ENCODE measurements around the gene FAM9C. TPM values are rescaled to one million over a fixed set of nuclear protein-coding genes. Genes with fewer than 3 reads are reported as not detected.

FAM9C gene
- total RNA-seq, 2 experiments from 2014 or later: not detected

DNA sequence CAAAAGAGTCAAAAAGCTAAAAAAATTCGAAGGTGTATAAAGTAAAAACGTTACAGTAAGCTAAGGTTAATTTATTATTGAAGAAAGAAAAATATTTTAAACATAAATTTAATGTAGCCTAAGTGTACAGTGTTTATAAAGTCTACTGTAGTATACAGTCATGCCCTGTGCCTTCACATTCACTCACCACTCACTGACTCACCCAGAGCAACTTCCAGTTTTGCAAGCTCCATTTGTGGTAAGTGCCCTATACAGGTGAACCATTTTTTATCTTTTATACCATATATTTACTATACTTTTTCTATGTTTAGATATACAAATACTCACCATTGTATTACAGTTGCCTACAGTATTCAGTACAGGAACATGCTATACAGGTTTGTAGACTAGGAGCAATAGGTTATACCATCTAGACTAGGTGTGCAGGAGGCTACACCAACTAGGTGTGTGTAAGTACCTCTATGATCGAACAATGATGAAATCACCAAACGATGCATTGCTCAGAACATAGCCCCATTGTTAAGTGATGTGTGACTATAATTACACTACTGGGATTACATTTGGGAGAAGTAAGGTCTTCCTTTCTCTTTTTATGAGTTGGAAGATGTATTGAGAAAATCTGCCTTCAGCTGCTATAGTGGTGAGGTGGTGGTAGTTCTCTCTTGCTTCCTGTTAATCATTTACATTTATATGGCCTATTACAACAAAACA lies 42.3 kb downstream of the FAM9C start:
- H3K9me3 Mint-ChIP-seq: no peaks in the 10 kb centered on the region
- DNase-seq (no peak), ATAC-seq (ENCODE audit: low read depth) (no peak)
- POLR2A ChIA-PET: interaction anchor here (0.9 to 8.1 kb wide), 8 partner anchors 17 to 88 kb away, joined by 3 to 107 read pairs (median 4); partner anchors contain the start of gene TMSB4X
- H3K4me3 Mint-ChIP-seq: no peak overlapping the region
- H3K4me1 Mint-ChIP-seq: peaks cover 51% of the 10 kb centered on the region
- no peaks in the 10 kb centered on the region for H3K36me3 Mint-ChIP-seq
- H3K27me3 Mint-ChIP-seq: no peaks in the 10 kb centered on the region
- H3K27ac Mint-ChIP-seq: peak overlapping the region; percentile 71

DNA sequence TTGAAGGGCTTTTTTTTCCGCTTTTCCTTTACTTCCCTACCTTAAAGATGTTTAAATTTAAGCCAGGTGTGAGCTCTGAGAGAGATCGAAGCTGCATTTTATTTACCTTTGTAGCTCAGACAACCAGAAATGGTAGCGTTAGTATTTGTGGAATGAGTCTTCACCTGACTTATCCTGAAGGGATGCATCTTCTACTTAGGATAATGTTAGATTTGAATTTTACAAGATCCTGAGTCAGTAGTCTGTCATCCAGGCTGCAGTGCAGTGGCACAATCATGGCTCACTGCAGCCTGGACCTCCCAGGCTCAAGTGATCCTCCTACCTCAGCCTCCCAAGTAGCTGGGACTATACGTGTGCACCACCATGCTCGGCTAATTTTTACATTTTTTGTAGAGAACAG lies 43.3 kb downstream of the FAM9C start:
- Mint-ChIP-seq H3K36me3 (no peaks in the 10 kb centered on the region), H3K4me1 (peaks cover 48% of the 10 kb centered on the region), H3K4me3 (peak overlapping the region; percentile 79), H3K27ac (peak overlapping the region; percentile 95), H3K27me3 (no peaks in the 10 kb centered on the region), H3K9me3 (no peaks in the 10 kb centered on the region)
- no peak for ATAC-seq (ENCODE audit: low read depth)
- POLR2A ChIA-PET: interaction anchor here (1.7 to 8.1 kb wide), 6 partner anchors 16 to 90 kb away, joined by 4 to 107 read pairs (median 15); partner anchors contain the start of gene TMSB4X
- DNase-seq: no peak

DNA sequence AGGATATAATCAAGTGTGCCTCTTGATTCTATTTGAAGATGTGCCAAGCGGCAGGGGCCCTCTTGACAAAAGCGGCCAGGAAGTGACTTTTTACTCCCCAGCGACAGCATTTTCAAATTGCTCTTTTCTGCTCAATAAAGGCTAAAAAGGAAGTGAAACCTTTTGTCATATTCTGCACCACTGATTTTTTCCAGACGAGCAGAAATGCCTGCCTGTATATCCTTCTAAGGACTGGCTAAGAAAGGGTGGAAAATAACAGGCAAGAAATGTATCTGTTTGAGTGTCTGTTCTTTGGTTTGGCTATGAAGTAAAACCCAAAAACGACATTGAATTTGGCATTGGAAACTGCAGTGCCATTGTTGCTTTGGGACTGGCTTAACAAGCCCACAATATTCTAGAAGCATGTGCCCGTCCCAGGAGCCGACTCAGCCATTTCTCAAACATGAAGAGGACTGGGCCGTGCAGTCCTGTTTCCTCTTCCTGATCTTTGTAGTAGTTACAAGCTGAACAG lies 44.1 kb downstream of the FAM9C start:
- H3K9me3 Mint-ChIP-seq: no peaks in the 10 kb centered on the region
- H3K27ac Mint-ChIP-seq: peak overlapping the region; percentile 95
- H3K36me3 Mint-ChIP-seq: peaks cover 5% of the 10 kb centered on the region
- ATAC-seq (ENCODE audit: low read depth) (peak; percentile 58), DNase-seq (no peak)
- H3K4me3 Mint-ChIP-seq: peak overlapping the region; percentile 79
- POLR2A ChIA-PET: interaction anchor here (1.6 to 8.1 kb wide), 8 partner anchors 15 to 91 kb away, joined by 4 to 107 read pairs (median 14); partner anchors contain the start of gene TMSB4X
- peaks cover 42% of the 10 kb centered on the region for H3K4me1 Mint-ChIP-seq
- no peaks in the 10 kb centered on the region for H3K27me3 Mint-ChIP-seq

DNA sequence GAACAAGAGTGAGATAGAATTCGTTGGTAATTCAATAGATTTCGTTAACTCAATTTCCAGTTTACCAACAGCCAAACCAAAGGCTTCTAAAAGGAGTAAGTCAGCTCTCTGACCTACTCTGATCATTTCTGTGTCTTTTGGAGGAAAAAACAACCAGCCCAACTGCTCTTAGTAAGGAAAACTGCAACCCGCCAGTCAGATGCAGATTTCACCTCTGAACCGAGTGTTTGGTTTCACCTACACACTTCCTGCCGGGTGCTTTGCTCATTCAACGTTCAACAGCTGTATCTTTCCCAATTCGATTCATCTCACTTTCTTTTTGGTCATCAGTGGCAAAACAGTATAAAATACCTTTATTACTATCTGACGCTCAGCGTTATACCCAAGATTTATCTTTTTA lies 45.0 kb downstream of the FAM9C start:
- no peaks in the 10 kb centered on the region for H3K27me3 Mint-ChIP-seq

DNA sequence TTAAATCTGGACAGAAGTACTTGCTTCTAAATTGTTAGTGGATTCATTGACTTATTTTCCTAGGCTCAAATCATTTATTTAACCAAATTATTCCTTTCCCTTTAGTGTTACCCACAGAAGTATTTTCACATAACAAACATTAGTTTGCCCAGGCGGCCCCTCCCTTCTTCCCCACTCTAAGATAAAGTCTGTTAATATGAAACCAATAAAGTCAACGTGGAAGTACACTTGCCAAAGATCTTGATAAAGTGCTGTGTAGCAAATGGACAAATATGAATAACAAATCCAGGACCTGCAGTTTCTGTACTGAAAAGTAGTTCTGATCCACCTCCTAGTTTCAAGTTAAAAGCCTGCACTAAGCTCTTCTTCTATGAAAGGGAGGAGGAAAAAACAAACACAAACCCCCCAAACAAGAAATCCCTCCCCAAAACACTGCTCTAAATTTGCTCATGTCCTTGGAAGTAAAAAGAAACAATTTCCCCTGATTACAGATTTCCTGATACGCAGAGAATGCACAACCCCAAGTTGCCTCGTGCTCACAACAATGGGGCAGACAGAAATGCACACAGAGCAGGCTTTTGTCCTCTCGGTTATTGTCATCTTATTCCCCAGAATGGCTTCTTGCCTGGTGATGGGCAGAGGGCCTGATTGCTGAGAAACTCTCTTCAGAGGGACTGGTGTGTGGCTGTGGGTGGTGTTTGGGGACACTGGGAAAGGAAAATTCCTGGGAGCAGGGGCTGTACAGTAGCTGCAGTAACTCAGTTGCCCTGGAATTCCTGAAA lies 46.3 kb downstream of the FAM9C start:
- no peaks in the 10 kb centered on the region for H3K9me3 Mint-ChIP-seq
- POLR2A ChIA-PET: interaction anchor here (0.5 to 8.1 kb wide), 8 partner anchors 13 to 92 kb away, joined by 3 to 107 read pairs (median 8); partner anchors contain the start of gene TMSB4X
- peaks cover 32% of the 10 kb centered on the region for H3K4me1 Mint-ChIP-seq

More for the DNA sequence above, 45.0 kb downstream of the FAM9C start:
- POLR2A ChIA-PET: interaction anchor here (0.9 to 8.1 kb wide), 12 partner anchors 11 to 92 kb away, joined by 3 to 107 read pairs (median 10); partner anchors contain the start of gene TMSB4X
- ATAC-seq (ENCODE audit: low read depth): peak; percentile 61
- peak overlapping the region; percentile 79 for H3K4me3 Mint-ChIP-seq
- no peak for DNase-seq
- H3K4me1 Mint-ChIP-seq: peaks cover 32% of the 10 kb centered on the region
- peak overlapping the region; percentile 95 for H3K27ac Mint-ChIP-seq
- no peaks in the 10 kb centered on the region for H3K9me3 Mint-ChIP-seq
- peaks cover 6% of the 10 kb centered on the region for H3K36me3 Mint-ChIP-seq

DNA sequence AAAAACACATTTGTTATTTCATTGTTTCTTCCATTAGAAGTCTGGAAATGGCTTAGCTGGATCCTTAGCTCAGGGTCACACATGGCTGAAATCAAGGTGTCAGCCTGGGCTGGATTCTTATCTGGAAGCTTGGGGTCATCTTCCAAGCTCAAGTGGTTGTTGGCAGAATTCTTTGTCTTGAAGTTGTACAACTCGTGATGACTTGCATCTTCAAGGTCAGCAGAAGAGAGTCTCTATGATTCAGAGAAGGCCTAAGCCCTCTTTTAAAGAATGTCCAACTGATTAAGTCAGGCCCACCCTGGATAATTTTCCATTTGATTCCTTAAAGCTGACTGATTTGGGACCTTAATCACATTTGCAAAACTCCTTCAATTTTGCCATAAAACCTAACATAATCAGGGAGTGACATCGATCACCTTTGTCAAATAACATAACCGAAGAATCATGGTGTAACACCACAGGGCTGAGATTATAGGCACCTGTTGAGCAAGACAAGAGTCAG lies 47.4 kb downstream of the FAM9C start:
- POLR2A ChIA-PET: interaction anchor here (1.6 to 8.1 kb wide), 2 partner anchors 12 to 21 kb away, joined by 8 to 107 read pairs; partner anchors contain the start of gene TMSB4X
- H3K4me1 Mint-ChIP-seq: peaks cover 27% of the 10 kb centered on the region
- no peak overlapping the region for H3K4me3 Mint-ChIP-seq
- no peak for ATAC-seq (ENCODE audit: low read depth)
- no peaks in the 10 kb centered on the region for H3K27me3 Mint-ChIP-seq
- peak overlapping the region; percentile 96 for H3K27ac Mint-ChIP-seq
- H3K36me3 Mint-ChIP-seq: peaks cover 7% of the 10 kb centered on the region
- DNase-seq: no peak
- no peaks in the 10 kb centered on the region for H3K9me3 Mint-ChIP-seq

More for the DNA sequence above, 46.3 kb downstream of the FAM9C start:
- Mint-ChIP-seq H3K27ac (peak overlapping the region; percentile 96), H3K27me3 (no peaks in the 10 kb centered on the region), H3K36me3 (peaks cover 7% of the 10 kb centered on the region), H3K4me3 (peak overlapping the region; percentile 53)
- ATAC-seq (ENCODE audit: low read depth) (no peak), DNase-seq (no peak)

DNA sequence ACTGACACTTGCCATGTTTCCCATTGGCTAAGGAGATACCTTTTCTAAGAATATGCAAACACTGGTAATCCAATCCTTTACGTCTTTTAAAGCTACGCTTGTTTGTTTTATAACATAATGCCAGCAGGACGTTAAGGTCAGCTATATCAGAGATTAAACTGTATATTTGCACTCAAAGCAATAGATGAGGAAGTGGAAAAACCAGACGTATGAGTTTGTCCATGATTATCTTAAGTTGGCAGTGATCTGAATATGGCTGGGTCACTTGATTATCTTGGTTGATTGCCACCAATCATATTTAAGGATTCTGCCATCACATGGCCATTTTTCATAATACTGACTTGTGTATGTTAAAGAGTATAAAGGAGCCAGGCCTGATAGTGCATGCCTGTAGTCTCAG lies 50.1 kb downstream of the FAM9C start:
- peaks cover 9% of the 10 kb centered on the region for H3K36me3 Mint-ChIP-seq

DNA sequence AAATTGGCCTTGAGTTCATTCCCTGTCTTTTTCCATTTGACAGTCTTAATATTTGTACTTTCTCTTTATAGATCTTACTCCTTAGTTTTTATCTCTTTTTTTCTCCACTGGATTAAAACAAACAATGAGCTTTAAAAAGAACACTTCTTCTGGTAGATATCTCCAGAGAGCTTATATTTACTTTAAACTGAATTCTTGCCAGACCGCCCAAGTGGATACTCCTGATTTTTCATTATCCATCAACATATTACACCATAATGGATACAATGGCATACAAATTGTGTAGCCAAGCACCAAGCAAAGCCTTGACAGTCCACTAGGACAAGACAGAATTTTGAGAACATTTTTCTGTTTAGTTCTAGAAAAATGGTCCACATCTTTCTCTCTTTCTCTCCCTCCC lies 50.6 kb downstream of the FAM9C start:
- DNase-seq (no peak), ATAC-seq (ENCODE audit: low read depth) (no peak)
- no peaks in the 10 kb centered on the region for H3K27me3 Mint-ChIP-seq
- peaks cover 20% of the 10 kb centered on the region for H3K4me1 Mint-ChIP-seq
- H3K27ac Mint-ChIP-seq: no peak overlapping the region
- H3K9me3 Mint-ChIP-seq: no peaks in the 10 kb centered on the region
- no peak overlapping the region for H3K4me3 Mint-ChIP-seq
- POLR2A ChIA-PET: interaction anchor here (1.0 kb wide), 1 partner anchor 97 kb away, joined by 3 read pairs; no protein-coding TSS in a partner anchor
- peaks cover 9% of the 10 kb centered on the region for H3K36me3 Mint-ChIP-seq

More for the DNA sequence above, 50.1 kb downstream of the FAM9C start:
- Mint-ChIP-seq H3K9me3 (no peaks in the 10 kb centered on the region), H3K4me3 (no peak overlapping the region), H3K27me3 (no peaks in the 10 kb centered on the region), H3K27ac (no peak overlapping the region), H3K4me1 (peaks cover 19% of the 10 kb centered on the region)
- POLR2A ChIA-PET: interaction anchor here (1.0 kb wide), 1 partner anchor 96 kb away, joined by 3 read pairs; no protein-coding TSS in a partner anchor
- DNase-seq (no peak), ATAC-seq (ENCODE audit: low read depth) (no peak)

DNA sequence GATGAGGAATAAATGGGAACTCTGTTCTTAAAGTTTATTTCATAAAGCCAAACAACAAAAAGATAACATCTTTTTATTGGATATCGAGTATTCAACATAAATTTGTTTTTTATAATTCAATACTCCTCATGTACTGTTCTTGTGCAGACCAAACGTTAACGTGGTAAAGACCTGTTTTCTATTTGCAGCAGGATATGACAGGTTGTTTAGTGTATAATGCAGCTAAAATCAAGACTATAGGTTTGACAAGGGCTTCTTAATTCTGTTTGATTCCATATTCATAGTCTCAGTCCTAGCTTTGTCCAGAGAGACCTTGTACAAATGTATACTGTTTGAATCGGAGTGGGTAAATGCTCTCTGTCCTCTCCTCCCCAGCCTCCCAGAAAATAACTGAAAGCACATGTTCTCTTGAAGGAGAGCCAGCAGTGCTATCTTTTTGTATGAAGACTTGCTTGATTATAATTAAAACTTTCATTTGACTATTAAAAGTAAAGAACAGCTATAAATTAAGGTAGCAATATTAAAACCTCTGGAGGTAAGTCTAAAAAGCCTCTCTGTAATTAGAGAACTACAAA lies 51.8 kb downstream of the FAM9C start:
- POLR2A ChIA-PET: interaction anchor here (0.6 kb wide), 1 partner anchor 99 kb away, joined by 3 read pairs; no protein-coding TSS in a partner anchor
- no peaks in the 10 kb centered on the region for H3K27me3 Mint-ChIP-seq
- peaks cover 9% of the 10 kb centered on the region for H3K4me1 Mint-ChIP-seq
- DNase-seq (no peak), ATAC-seq (ENCODE audit: low read depth) (no peak)
- H3K27ac Mint-ChIP-seq: no peak overlapping the region
- peaks cover 9% of the 10 kb centered on the region for H3K36me3 Mint-ChIP-seq
- H3K4me3 Mint-ChIP-seq: no peak overlapping the region
- H3K9me3 Mint-ChIP-seq: no peaks in the 10 kb centered on the region

DNA sequence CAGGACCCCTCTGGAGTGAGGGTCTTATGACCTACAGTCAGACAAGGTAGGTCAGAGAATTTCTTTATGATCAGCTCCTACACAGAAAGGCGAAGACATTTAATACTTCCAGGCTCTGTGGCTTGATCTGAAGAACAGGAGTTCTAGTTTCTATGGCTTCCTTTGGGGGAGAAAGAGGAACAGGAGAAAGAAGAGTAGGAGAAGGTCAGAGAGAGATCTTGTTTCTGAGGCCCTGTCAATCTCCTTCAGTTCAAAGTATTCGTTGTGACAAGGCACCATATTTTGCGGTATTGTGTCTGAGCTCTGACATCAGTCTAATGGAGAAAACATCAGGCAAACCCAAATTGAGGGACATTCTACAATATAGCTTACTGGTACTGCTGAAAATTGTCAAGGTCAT lies 52.8 kb downstream of the FAM9C start:
- DNase-seq (no peak), ATAC-seq (ENCODE audit: low read depth) (no peak)
- Mint-ChIP-seq H3K4me3 (no peak overlapping the region), H3K36me3 (peaks cover 15% of the 10 kb centered on the region), H3K9me3 (peaks cover 2% of the 10 kb centered on the region), H3K27ac (no peak overlapping the region), H3K27me3 (no peaks in the 10 kb centered on the region), H3K4me1 (peaks cover 15% of the 10 kb centered on the region)
- POLR2A ChIA-PET: no interaction called here

DNA sequence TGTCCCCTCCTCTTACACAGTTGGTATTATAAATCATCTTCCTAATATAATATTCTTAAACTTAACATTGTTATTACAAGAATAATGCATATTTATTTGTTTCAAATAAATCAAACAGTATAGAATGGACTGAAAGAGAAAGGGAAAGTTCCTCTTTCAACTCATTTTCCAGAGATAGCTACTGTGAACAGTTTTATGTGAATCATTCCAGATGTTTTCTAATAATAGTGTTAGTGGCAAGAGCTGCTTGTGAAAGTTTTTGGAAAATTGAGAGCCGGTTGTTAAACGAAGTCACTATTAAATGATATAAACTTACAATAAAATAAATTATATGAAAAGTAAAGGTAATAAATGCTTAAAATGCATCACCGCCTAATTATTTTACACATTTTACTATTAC lies 55.0 kb downstream of the FAM9C start:
- peaks cover 14% of the 10 kb centered on the region for H3K36me3 Mint-ChIP-seq
- no peak for ATAC-seq (ENCODE audit: low read depth)

DNA sequence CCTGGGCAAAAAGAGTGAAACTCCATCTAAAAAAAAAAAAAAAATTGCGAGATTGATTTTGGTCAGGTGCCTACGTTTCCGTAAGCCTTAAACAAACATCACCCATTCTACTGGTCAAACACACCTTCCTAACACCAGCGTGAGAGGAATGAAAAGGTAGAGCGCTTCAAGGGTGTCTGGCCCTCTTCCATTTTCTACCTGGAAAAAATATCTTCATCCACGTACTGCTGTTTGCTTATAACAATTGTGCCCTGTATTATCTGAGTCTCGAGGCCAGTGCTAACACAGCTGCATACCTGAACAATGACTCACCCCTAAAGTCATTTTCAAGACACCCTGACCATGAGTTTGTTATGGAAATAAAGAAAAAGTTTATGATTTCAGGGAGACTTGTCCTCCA lies 55.6 kb downstream of the FAM9C start:
- peaks cover 13% of the 10 kb centered on the region for H3K36me3 Mint-ChIP-seq
- POLR2A ChIA-PET: interaction anchor here (1.4 kb wide), 1 partner anchor 11 kb away, joined by 3 read pairs; no protein-coding TSS in a partner anchor

More for the DNA sequence above, 55.0 kb downstream of the FAM9C start:
- POLR2A ChIA-PET: no interaction called here
- no peak for DNase-seq
- Mint-ChIP-seq H3K9me3 (peaks cover 4% of the 10 kb centered on the region), H3K27ac (no peak overlapping the region), H3K4me3 (no peak overlapping the region), H3K27me3 (no peaks in the 10 kb centered on the region), H3K4me1 (peaks cover 25% of the 10 kb centered on the region)

More for the DNA sequence above, 55.6 kb downstream of the FAM9C start:
- H3K27ac Mint-ChIP-seq: no peak overlapping the region
- H3K4me1 Mint-ChIP-seq: peaks cover 31% of the 10 kb centered on the region
- peaks cover 4% of the 10 kb centered on the region for H3K9me3 Mint-ChIP-seq
- H3K27me3 Mint-ChIP-seq: no peaks in the 10 kb centered on the region
- no peak for ATAC-seq (ENCODE audit: low read depth)
- DNase-seq: no peak
- H3K4me3 Mint-ChIP-seq: no peak overlapping the region
